Activated CD4-positive, alpha-beta T cell treated with anti-CD3 and anti-CD28 coated beads for 36 hours (primary cell): ENCODE measurements around the gene UBL7. TPM values are rescaled to one million over a fixed set of nuclear protein-coding genes. Genes with fewer than 3 reads are reported as not detected.

Experiments
- ATAC-seq: fragments of 200-7000 bp; cut with Tn5 transposase; one replicate; pipeline ENCODE4 v1.10.0; 2021; ENCODE audit warnings: mild to moderate bottlenecking, moderate library complexity
- CTCF ChIA-PET: fragments of 350-600 bp; sonication (Branson Sonifier 250); formaldehyde crosslinking; loops from one replicate; lab custom pipeline; 2021; ENCODE audit warnings: antibody characterized with exemption; lab: Charles Lee
- POLR2A ChIA-PET: fragments of 350-600 bp; sonication (Branson Sonifier 250); formaldehyde crosslinking; loops from one replicate; lab custom pipeline; 2021; ENCODE audit warnings: antibody characterized with exemption, inconsistent platforms; lab: Charles Lee
- DNase-seq: peaks from one replicate; pipeline ENCODE4 v3.0.0-alpha.2; 2020
- H3K27ac Mint-ChIP-seq: one replicate; pipeline ENCODE4 v1.8.0; 2021; ENCODE audit warnings: mixed read lengths
- H3K27me3 Mint-ChIP-seq: one replicate; pipeline ENCODE4 v1.8.0; 2021; ENCODE audit warnings: mixed read lengths
- H3K36me3 Mint-ChIP-seq: one replicate; pipeline ENCODE4 v1.8.0; 2021; ENCODE audit warnings: low read depth, mixed read lengths
- H3K4me1 Mint-ChIP-seq: one replicate; pipeline ENCODE4 v1.8.0; 2021; ENCODE audit warnings: mixed read lengths
- H3K4me3 Mint-ChIP-seq: one replicate; pipeline ENCODE4 v1.8.0; 2021; ENCODE audit warnings: mild to moderate bottlenecking, moderate library complexity, mixed read lengths
- H3K9me3 Mint-ChIP-seq: one replicate; pipeline ENCODE4 v1.8.0; 2021; ENCODE audit warnings: low read depth, mixed read lengths
- intact Hi-C, 2 experiments: fragments of 100-400 bp; cut with DNase I in 1 of 2; cut with micrococcal nuclease in 1 of 2; formaldehyde crosslinking; loops; one replicate each; pipeline versions ENCODE4 v1.14.2 to v1.15.1; 2022 to 2024; cut with DNase I, micrococcal nuclease
- total RNA-seq, 2 experiments: library from RNA; stranded (reverse); gene quantifications; one replicate each; pipeline ENCODE4 v1.2.3, GENCODE V29; 2021

The UBL7 gene
- total RNA-seq, 2 experiments from 2014 or later: 47.5 to 48.6 TPM

- ChIA-PET CTCF (interaction anchor here (0.6 to 11.3 kb wide), 22 partner anchors 7 to 584 kb away, joined by 3 to 176 read pairs (median 5); partner anchors contain the start of genes PPCDC and UBL7), POLR2A (interaction anchor here (0.6 kb wide), 1 partner anchor 54 kb away, joined by 3 read pairs; no protein-coding TSS in a partner anchor)
- DNase-seq: peak; percentile 90
- H3K4me1 Mint-ChIP-seq: peaks cover 30% of the 10 kb centered on the region
- no peak overlapping the region for H3K27ac Mint-ChIP-seq
- no peaks in the 10 kb centered on the region for H3K36me3 Mint-ChIP-seq
- no peaks in the 10 kb centered on the region for H3K9me3 Mint-ChIP-seq
- peak; percentile 86 for ATAC-seq
- intact Hi-C loops: loop anchor here (1.0 to 10.0 kb wide), 6 partner anchors 22 to 106 kb away; partner anchors contain the start of genes ARID3B (in 1 of the 2) and UBL7 (in 1 of the 2)
- H3K27me3 Mint-ChIP-seq: no peaks in the 10 kb centered on the region
- H3K4me3 Mint-ChIP-seq: no peak overlapping the region
Measured at GRCh38 chr15:74438721-74439316, 22.1 kb downstream of the UBL7 start.

GRCh38 chr15:74438206-74438605 is 22.8 kb downstream of the UBL7 start:
- Mint-ChIP-seq H3K4me3 (no peak overlapping the region), H3K27me3 (no peaks in the 10 kb centered on the region), H3K36me3 (no peaks in the 10 kb centered on the region), H3K9me3 (no peaks in the 10 kb centered on the region), H3K27ac (no peak overlapping the region), H3K4me1 (peaks cover 30% of the 10 kb centered on the region)
- no peak for ATAC-seq
- no peak for DNase-seq
- CTCF ChIA-PET: interaction anchor here (0.7 to 11.3 kb wide), 10 partner anchors 9 to 585 kb away, joined by 3 to 176 read pairs (median 6); partner anchors contain the start of gene PPCDC
- POLR2A ChIA-PET: no interaction called here
- intact Hi-C loops: loop anchor here (1.0 to 10.0 kb wide), 6 partner anchors 23 to 107 kb away; partner anchors contain the start of genes ARID3B (in 1 of the 2) and UBL7 (in 1 of the 2)

- Mint-ChIP-seq H3K27ac (peak overlapping the region; percentile 60), H3K27me3 (no peaks in the 10 kb centered on the region), H3K4me1 (peaks cover 56% of the 10 kb centered on the region), H3K36me3 (peaks cover 28% of the 10 kb centered on the region), H3K9me3 (no peaks in the 10 kb centered on the region), H3K4me3 (peak overlapping the region; percentile 79)
- ATAC-seq (no peak), DNase-seq (no peak)
- CTCF ChIA-PET: interaction anchor here (1.4 to 11.3 kb wide), 4 partner anchors 12 to 61 kb away, joined by 3 to 176 read pairs (median 72); no protein-coding TSS in a partner anchor
- POLR2A ChIA-PET: interaction anchor here (0.6 kb wide), 2 partner anchors 56 to 626 kb away, joined by 3 to 4 read pairs; no protein-coding TSS in a partner anchor
- intact Hi-C loops: loop anchor here (1.0 to 10.0 kb wide), 5 partner anchors 27 to 110 kb away; partner anchors contain the start of genes ARID3B (in 1 of the 2) and UBL7 (in 1 of the 2)
Measured at GRCh38 chr15:74434263-74435136, 26.5 kb downstream of the UBL7 start.

GRCh38 chr15:74433592-74434262 is 27.2 kb downstream of the UBL7 start, which contains the start of gene SEMA7A:
Gene SEMA7A, minus strand, starts transcription at chr15:74433958. Its CDS starts 40 bp downstream, at chr15:74433918.
- DNase-seq (peak; percentile 90), ATAC-seq (peak; percentile 89)
- CTCF ChIA-PET: interaction anchor here (1.9 to 11.3 kb wide), 3 partner anchors 30 to 60 kb away, joined by 7 to 176 read pairs (median 137); no protein-coding TSS in a partner anchor
- peaks cover 59% of the 10 kb centered on the region for H3K4me1 Mint-ChIP-seq
- H3K9me3 Mint-ChIP-seq: no peaks in the 10 kb centered on the region
- H3K27me3 Mint-ChIP-seq: no peaks in the 10 kb centered on the region
- intact Hi-C loops: loop anchor here (1.0 to 10.0 kb wide), 9 partner anchors 28 to 182 kb away; partner anchors contain the start of genes ARID3B (in 2 of the 2), UBL7 (in 2 of the 2) and CLK3 (in 1 of the 2)
- peak within 1 kb of the TSS; percentile 56 for H3K27ac Mint-ChIP-seq
- H3K4me3 Mint-ChIP-seq: peak within 1 kb of the TSS; percentile 83
- H3K36me3 Mint-ChIP-seq: peaks cover 28% of the 10 kb centered on the region
- POLR2A ChIA-PET: interaction anchor here (0.6 kb wide), 1 partner anchor 626 kb away, joined by 3 read pairs; no protein-coding TSS in a partner anchor

GRCh38 chr15:74432968-74433591 is 27.9 kb downstream of the UBL7 start:
- peaks cover 60% of the 10 kb centered on the region for H3K4me1 Mint-ChIP-seq
- no peaks in the 10 kb centered on the region for H3K9me3 Mint-ChIP-seq
- intact Hi-C loops: loop anchor here (1.0 to 10.0 kb wide), 6 partner anchors 28 to 182 kb away; partner anchors contain the start of genes ARID3B (in 2 of the 2), CLK3 (in 1 of the 2) and UBL7 (in 1 of the 2)
- no peaks in the 10 kb centered on the region for H3K27me3 Mint-ChIP-seq
- peak; percentile 47 for DNase-seq
- no peak for ATAC-seq
- peak overlapping the region; percentile 83 for H3K4me3 Mint-ChIP-seq
- H3K36me3 Mint-ChIP-seq: peaks cover 32% of the 10 kb centered on the region
- H3K27ac Mint-ChIP-seq: no peak overlapping the region
- CTCF ChIA-PET: interaction anchor here (1.2 to 2.2 kb wide), 3 partner anchors 30 to 113 kb away, joined by 4 to 11 read pairs (median 7); no protein-coding TSS in a partner anchor
- POLR2A ChIA-PET: no interaction called here

- Mint-ChIP-seq H3K9me3 (no peaks in the 10 kb centered on the region), H3K36me3 (peaks cover 37% of the 10 kb centered on the region), H3K27ac (peak overlapping the region; percentile 43), H3K4me1 (peaks cover 67% of the 10 kb centered on the region), H3K27me3 (no peaks in the 10 kb centered on the region), H3K4me3 (peak overlapping the region; percentile 83)
- ChIA-PET POLR2A (no interaction called here), CTCF (interaction anchor here (0.9 to 2.2 kb wide), 7 partner anchors 7 to 114 kb away, joined by 3 to 11 read pairs (median 6); no protein-coding TSS in a partner anchor)
- intact Hi-C loops: loop anchor here in 1 of 2 experiments (10.0 kb wide), 1 partner anchor 112 kb away; the partner anchor contains the start of gene ARID3B
- no peak for ATAC-seq
- DNase-seq: no peak
Measured at GRCh38 chr15:74432271-74432967, 28.5 kb downstream of the UBL7 start.

- H3K36me3 Mint-ChIP-seq: peaks cover 42% of the 10 kb centered on the region
Measured at GRCh38 chr15:74431645-74432044, 29.3 kb downstream of the UBL7 start.

GRCh38 chr15:74431116-74431515 is 29.8 kb downstream of the UBL7 start:
- peak overlapping the region; percentile 83 for H3K4me3 Mint-ChIP-seq
- ChIA-PET CTCF (interaction anchor here (0.7 to 2.2 kb wide), 10 partner anchors 8 to 190 kb away, joined by 3 to 11 read pairs (median 6); no protein-coding TSS in a partner anchor), POLR2A (interaction anchor here (0.6 to 1.0 kb wide), 2 partner anchors 30 to 191 kb away, joined by 3 read pairs; partner anchors contain the start of gene UBL7)
- peak overlapping the region; percentile 52 for H3K27ac Mint-ChIP-seq
- ATAC-seq: no peak
- DNase-seq: no peak
- H3K27me3 Mint-ChIP-seq: no peaks in the 10 kb centered on the region
- H3K9me3 Mint-ChIP-seq: no peaks in the 10 kb centered on the region
- intact Hi-C loops: loop anchor here in 1 of 2 experiments (10.0 kb wide), 1 partner anchor 114 kb away; the partner anchor contains the start of gene ARID3B
- peaks cover 71% of the 10 kb centered on the region for H3K4me1 Mint-ChIP-seq
- H3K36me3 Mint-ChIP-seq: peaks cover 47% of the 10 kb centered on the region

More at GRCh38 chr15:74431645-74432044, 29.3 kb downstream of the UBL7 start:
- ATAC-seq (no peak), DNase-seq (peak; percentile 59)
- H3K4me1 Mint-ChIP-seq: peaks cover 70% of the 10 kb centered on the region
- peak overlapping the region; percentile 52 for H3K27ac Mint-ChIP-seq
- no peaks in the 10 kb centered on the region for H3K27me3 Mint-ChIP-seq
- POLR2A ChIA-PET: interaction anchor here (1.0 kb wide), 1 partner anchor 29 kb away, joined by 3 read pairs; the partner anchor contains the start of gene UBL7
- CTCF ChIA-PET: interaction anchor here (0.8 to 2.2 kb wide), 11 partner anchors 8 to 190 kb away, joined by 3 to 11 read pairs (median 6); no protein-coding TSS in a partner anchor
- intact Hi-C loops: loop anchor here in 1 of 2 experiments (10.0 kb wide), 1 partner anchor 113 kb away; the partner anchor contains the start of gene ARID3B
- H3K4me3 Mint-ChIP-seq: peak overlapping the region; percentile 83
- no peaks in the 10 kb centered on the region for H3K9me3 Mint-ChIP-seq

- ChIA-PET CTCF (interaction anchor here (0.7 to 2.2 kb wide), 8 partner anchors 8 to 191 kb away, joined by 3 to 11 read pairs (median 6); no protein-coding TSS in a partner anchor), POLR2A (interaction anchor here (0.6 kb wide), 1 partner anchor 192 kb away, joined by 3 read pairs; no protein-coding TSS in a partner anchor)
- Mint-ChIP-seq H3K27me3 (no peaks in the 10 kb centered on the region), H3K4me3 (peak overlapping the region; percentile 83), H3K27ac (peak overlapping the region; percentile 49), H3K4me1 (peaks cover 67% of the 10 kb centered on the region), H3K9me3 (no peaks in the 10 kb centered on the region), H3K36me3 (peaks cover 51% of the 10 kb centered on the region)
- intact Hi-C loops: loop anchor here in 1 of 2 experiments (10.0 kb wide), 1 partner anchor 114 kb away; the partner anchor contains the start of gene ARID3B
- DNase-seq (peak; percentile 34), ATAC-seq (no peak)
Measured at GRCh38 chr15:74430510-74430951, 30.4 kb downstream of the UBL7 start.
